ENCODE results near the gene ODAD3.
"Not testable (repeated sequence)": the region's sequence is repeated elsewhere in the genome, so short reads cannot be mapped to it uniquely, and the experiment has no call there.

ODAD3 gene

GRCh38 chr19:11435057-11435832 is at the start of gene ODAD3, which contains the start of gene PRKCSH:
Gene ODAD3 (minus strand): TSS chr19:11435121. CDS start chr19:11435016, 105 bp downstream.
Gene PRKCSH (plus strand): TSS chr19:11435635. CDS start chr19:11436118, 483 bp downstream.
- peak; percentile 99 for DNase-seq

GRCh38 chr19:11483366-11484111 is 48.6 kb upstream of the ODAD3 start:
- no peak for DNase-seq

GRCh38 chr19:11482384-11483050 is 47.6 kb upstream of the ODAD3 start:
- peak; percentile 86 to 88 for DNase-seq

GRCh38 chr19:11481534-11482383 is 46.8 kb upstream of the ODAD3 start:
- peak; percentile 70 to 74 for DNase-seq

GRCh38 chr19:11480715-11481533 is 46.0 kb upstream of the ODAD3 start, which contains the start of gene ELAVL3:
Gene ELAVL3 (minus strand): TSS chr19:11481046. CDS start chr19:11480608, 438 bp downstream.
- DNase-seq = no peak

- DNase-seq = no peak
Measured at GRCh38 chr19:11479898-11480714, 45.2 kb upstream of the ODAD3 start.

- DNase-seq = peak in 1 of 2 donors; percentile 21
Measured at GRCh38 chr19:11479090-11479897, 44.4 kb upstream of the ODAD3 start.

GRCh38 chr19:11478167-11479089 is 43.5 kb upstream of the ODAD3 start:
- DNase-seq = no peak

- DNase-seq = no peak
Measured at GRCh38 chr19:11475861-11476260, 40.9 kb upstream of the ODAD3 start.

- DNase-seq = not testable (repeated sequence)
Measured at GRCh38 chr19:11475343-11475742, 40.4 kb upstream of the ODAD3 start.

- DNase-seq = no peak
Measured at GRCh38 chr19:11473725-11474124, 38.8 kb upstream of the ODAD3 start.

GRCh38 chr19:11468266-11468845 is 33.4 kb upstream of the ODAD3 start:
- not testable (repeated sequence) for DNase-seq

- no peak for DNase-seq
Measured at GRCh38 chr19:11465600-11465999, 30.7 kb upstream of the ODAD3 start.

GRCh38 chr19:11464333-11465265 is 29.7 kb upstream of the ODAD3 start:
- DNase-seq = no peak

GRCh38 chr19:11463391-11463790 is 28.5 kb upstream of the ODAD3 start:
- DNase-seq = no peak

- DNase-seq = no peak
Measured at GRCh38 chr19:11461453-11461852, 26.5 kb upstream of the ODAD3 start.

- DNase-seq = peak in 1 of 2 donors; percentile 13
Measured at GRCh38 chr19:11460207-11460606, 25.3 kb upstream of the ODAD3 start.
